ENCODE data around the gene RGS7. TPM values are rescaled to one million over a fixed set of nuclear protein-coding genes. Genes with fewer than 3 reads are reported as not detected.

RGS7 gene
- total RNA-seq, 2 experiments from 2014 or later = not detected

- Histone ChIP-seq H3K4me3 (ENCODE audit: low read depth, low read length, poor library complexity, severe bottlenecking) (no peak overlapping the region), H3K79me2 (ENCODE audit: insufficient read depth, low read depth, low read length) (no peaks in the 10 kb centered on the region), H3K36me3 (ENCODE audit: insufficient read depth, low read length) (no peaks in the 10 kb centered on the region), H3K4me2 (ENCODE audit: low read length) (no peak overlapping the region), H3K4me1 (ENCODE audit: insufficient read depth, low read length, poor library complexity, severe bottlenecking) (no peaks in the 10 kb centered on the region), H4K20me1 (ENCODE audit: insufficient read depth, low read length) (no peaks in the 10 kb centered on the region), H3K9me3 (ENCODE audit: low read length) (no peaks in the 10 kb centered on the region), H3K9me2 (ENCODE audit: insufficient read depth, low read length) (no peaks in the 10 kb centered on the region), H3K27ac (ENCODE audit: low read depth, low read length, poor library complexity, severe bottlenecking) (no peak overlapping the region), H2AFZ (ENCODE audit: low read length) (no peak overlapping the region)
- ChIA-PET CTCF (ENCODE audit: unreplicated experiment) (no interaction called here), POLR2A (interaction anchor here (0.5 kb wide), 1 partner anchor 258 kb away, joined by 3 read pairs; no protein-coding TSS in a partner anchor)
- DNase-seq (ENCODE audit: low spot score) = no peak
- intact Hi-C loops (cut with micrococcal nuclease; ENCODE audit: unreplicated experiment) = no loop called here
- no TSS peak for BruUV-seq (replicated peaks)
- no peak for TF ChIP-seq EZH2phosphoT487 (IDR thresholded peaks at IDR 0.05; ENCODE audit: borderline replicate concordance, low read depth, low read length)
- TF ChIP-seq CTCF (conservative IDR thresholded peaks at IDR 0.05; ENCODE audit: low read length) = no peak
Measured at GRCh38 chr1:241163363-241163762, 193.6 kb downstream of the RGS7 start.

- Histone ChIP-seq H3K79me2 (ENCODE audit: insufficient read depth, low read depth, low read length) (no peaks in the 10 kb centered on the region), H3K27ac (ENCODE audit: low read depth, low read length, poor library complexity, severe bottlenecking) (no peak overlapping the region), H3K36me3 (ENCODE audit: insufficient read depth, low read length) (no peaks in the 10 kb centered on the region), H2AFZ (ENCODE audit: low read length) (no peak overlapping the region), H3K9me2 (ENCODE audit: insufficient read depth, low read length) (no peaks in the 10 kb centered on the region), H4K20me1 (ENCODE audit: insufficient read depth, low read length) (no peaks in the 10 kb centered on the region), H3K9me3 (ENCODE audit: low read length) (no peaks in the 10 kb centered on the region), H3K4me3 (ENCODE audit: low read depth, low read length, poor library complexity, severe bottlenecking) (no peak overlapping the region), H3K4me1 (ENCODE audit: insufficient read depth, low read length, poor library complexity, severe bottlenecking) (no peaks in the 10 kb centered on the region), H3K4me2 (ENCODE audit: low read length) (no peak overlapping the region)
- intact Hi-C loops (cut with micrococcal nuclease; ENCODE audit: unreplicated experiment) = no loop called here
- BruUV-seq (replicated peaks) = no TSS peak
- no peak for DNase-seq (ENCODE audit: low spot score)
- POLR2A ChIA-PET = no interaction called here
- CTCF ChIA-PET (ENCODE audit: unreplicated experiment) = no interaction called here
- TF ChIP-seq CTCF (conservative IDR thresholded peaks at IDR 0.05; ENCODE audit: low read length) = no peak
- TF ChIP-seq EZH2phosphoT487 (IDR thresholded peaks at IDR 0.05; ENCODE audit: borderline replicate concordance, low read depth, low read length) = no peak
Measured at GRCh38 chr1:241161188-241161689, 195.8 kb downstream of the RGS7 start.

- CTCF ChIA-PET (ENCODE audit: unreplicated experiment) = no interaction called here
- no TSS peak for BruUV-seq (replicated peaks)
- intact Hi-C loops (cut with micrococcal nuclease; ENCODE audit: unreplicated experiment) = no loop called here
Measured at GRCh38 chr1:241157435-241157834, 199.6 kb downstream of the RGS7 start.

More at GRCh38 chr1:241157435-241157834, 199.6 kb downstream of the RGS7 start:
- H3K4me2 ChIP-seq (ENCODE audit: low read length) = no peak overlapping the region
- no peaks in the 10 kb centered on the region for H3K4me1 ChIP-seq (ENCODE audit: insufficient read depth, low read length, poor library complexity, severe bottlenecking)
- DNase-seq (ENCODE audit: low spot score) = no peak
- H3K4me3 ChIP-seq (ENCODE audit: low read depth, low read length, poor library complexity, severe bottlenecking) = no peak overlapping the region
- no peaks in the 10 kb centered on the region for H3K79me2 ChIP-seq (ENCODE audit: insufficient read depth, low read depth, low read length)
- no peaks in the 10 kb centered on the region for H4K20me1 ChIP-seq (ENCODE audit: insufficient read depth, low read length)
- H3K27ac ChIP-seq (ENCODE audit: low read depth, low read length, poor library complexity, severe bottlenecking) = no peak overlapping the region
- no peaks in the 10 kb centered on the region for H3K9me2 ChIP-seq (ENCODE audit: insufficient read depth, low read length)
- H3K36me3 ChIP-seq (ENCODE audit: insufficient read depth, low read length) = no peaks in the 10 kb centered on the region
- no peaks in the 10 kb centered on the region for H3K9me3 ChIP-seq (ENCODE audit: low read length)
- no peak for TF ChIP-seq EZH2phosphoT487 (IDR thresholded peaks at IDR 0.05; ENCODE audit: borderline replicate concordance, low read depth, low read length)
- no peak for TF ChIP-seq CTCF (conservative IDR thresholded peaks at IDR 0.05; ENCODE audit: low read length)
- POLR2A ChIA-PET = interaction anchor here (0.7 kb wide), 1 partner anchor 1605 kb away, joined by 4 read pairs; no protein-coding TSS in a partner anchor
- H2AFZ ChIP-seq (ENCODE audit: low read length) = no peak overlapping the region
